Activated CD4-positive, alpha-beta memory T cell treated with anti-CD3 and anti-CD28 coated beads, Interleukin-2, amount 10 ng/mL, durations not matched to agents 7 days and 5 days (primary cell): ENCODE measurements around the gene SYT1. TPM values are rescaled to one million over a fixed set of nuclear protein-coding genes. Genes with fewer than 3 reads are reported as not detected.

Source experiments
- CTCF ChIA-PET: fragments of 350-600 bp; sonication (Branson Sonifier 250); formaldehyde crosslinking; loops from one replicate; lab custom pipeline; 2021; ENCODE audit warnings: antibody characterized with exemption, inconsistent platforms; lab: Charles Lee
- POLR2A ChIA-PET: fragments of 350-600 bp; sonication (Branson Sonifier 250); formaldehyde crosslinking; loops from one replicate; lab custom pipeline; 2021; ENCODE audit warnings: antibody characterized with exemption; lab: Charles Lee
- DNase-seq: peaks from one replicate; pipeline ENCODE4 v3.0.0-alpha.2; 2020
- H3K27ac Mint-ChIP-seq: one replicate; pipeline ENCODE4 v1.8.0; 2021; ENCODE audit warnings: mild to moderate bottlenecking, mixed read lengths
- H3K27me3 Mint-ChIP-seq: one replicate; pipeline ENCODE4 v1.8.0; 2021; ENCODE audit warnings: mixed read lengths
- H3K36me3 Mint-ChIP-seq: one replicate; pipeline ENCODE4 v1.8.0; 2021; ENCODE audit warnings: low read depth, mixed read lengths
- H3K4me1 Mint-ChIP-seq: one replicate; pipeline ENCODE4 v1.8.0; 2021; ENCODE audit warnings: mixed read lengths
- H3K4me3 Mint-ChIP-seq: one replicate; pipeline ENCODE4 v1.8.0; 2021; ENCODE audit warnings: mild to moderate bottlenecking, mixed read lengths
- H3K9me3 Mint-ChIP-seq: one replicate; pipeline ENCODE4 v1.8.0; 2021; ENCODE audit warnings: mixed read lengths
- total RNA-seq, 2 experiments: library from RNA; stranded (reverse); gene quantifications; one replicate each; pipeline ENCODE4 v1.2.3, GENCODE V29; 2021

The SYT1 gene
- total RNA-seq, 2 experiments from 2014 or later = not detected

GRCh38 chr12:79252358-79253075 lies 387.9 kb downstream of the SYT1 start:
- Mint-ChIP-seq H3K27ac (no peak overlapping the region), H3K4me1 (no peaks in the 10 kb centered on the region), H3K36me3 (no peaks in the 10 kb centered on the region), H3K9me3 (peaks cover 11% of the 10 kb centered on the region), H3K4me3 (no peak overlapping the region), H3K27me3 (no peaks in the 10 kb centered on the region)
- ChIA-PET POLR2A (no interaction called here), CTCF (no interaction called here)
- DNase-seq = no peak

- CTCF ChIA-PET = no interaction called here
- peaks cover 8% of the 10 kb centered on the region for H3K9me3 Mint-ChIP-seq
- H3K4me1 Mint-ChIP-seq = no peaks in the 10 kb centered on the region
- DNase-seq = no peak
- no peaks in the 10 kb centered on the region for H3K36me3 Mint-ChIP-seq
- POLR2A ChIA-PET = no interaction called here
- H3K27ac Mint-ChIP-seq = no peak overlapping the region
- H3K4me3 Mint-ChIP-seq = no peak overlapping the region
- no peaks in the 10 kb centered on the region for H3K27me3 Mint-ChIP-seq
These were observed 390.7 kb downstream of the SYT1 start for GRCh38 chr12:79255288-79255687.

- Mint-ChIP-seq H3K4me1 (no peaks in the 10 kb centered on the region), H3K4me3 (no peak overlapping the region), H3K9me3 (peaks cover 4% of the 10 kb centered on the region), H3K36me3 (no peaks in the 10 kb centered on the region), H3K27me3 (no peaks in the 10 kb centered on the region), H3K27ac (no peak overlapping the region)
- POLR2A ChIA-PET = no interaction called here
- CTCF ChIA-PET = no interaction called here
- no peak for DNase-seq
These were observed 396.3 kb downstream of the SYT1 start for GRCh38 chr12:79260923-79261322.

- H3K36me3 Mint-ChIP-seq = no peaks in the 10 kb centered on the region
- ChIA-PET POLR2A (no interaction called here), CTCF (no interaction called here)
- H3K27me3 Mint-ChIP-seq = no peaks in the 10 kb centered on the region
- H3K27ac Mint-ChIP-seq = no peak overlapping the region
- peaks cover 2% of the 10 kb centered on the region for H3K9me3 Mint-ChIP-seq
- H3K4me1 Mint-ChIP-seq = no peaks in the 10 kb centered on the region
- no peak overlapping the region for H3K4me3 Mint-ChIP-seq
- DNase-seq = no peak
These were observed 398.4 kb downstream of the SYT1 start for GRCh38 chr12:79262938-79263337.

- H3K27me3 Mint-ChIP-seq = no peaks in the 10 kb centered on the region
- ChIA-PET CTCF (no interaction called here), POLR2A (no interaction called here)
- H3K9me3 Mint-ChIP-seq = peaks cover 3% of the 10 kb centered on the region
- no peak overlapping the region for H3K27ac Mint-ChIP-seq
- no peak for DNase-seq
- H3K4me3 Mint-ChIP-seq = no peak overlapping the region
- no peaks in the 10 kb centered on the region for H3K4me1 Mint-ChIP-seq
- H3K36me3 Mint-ChIP-seq = no peaks in the 10 kb centered on the region
These were observed 402.0 kb downstream of the SYT1 start for GRCh38 chr12:79266343-79267144.

- no peaks in the 10 kb centered on the region for H3K4me1 Mint-ChIP-seq
- ChIA-PET CTCF (no interaction called here), POLR2A (no interaction called here)
- H3K27me3 Mint-ChIP-seq = no peaks in the 10 kb centered on the region
- DNase-seq = no peak
- H3K9me3 Mint-ChIP-seq = peaks cover 3% of the 10 kb centered on the region
- H3K36me3 Mint-ChIP-seq = no peaks in the 10 kb centered on the region
- no peak overlapping the region for H3K4me3 Mint-ChIP-seq
- H3K27ac Mint-ChIP-seq = no peak overlapping the region
These were observed 403.0 kb downstream of the SYT1 start for GRCh38 chr12:79267580-79267979.

DNA sequence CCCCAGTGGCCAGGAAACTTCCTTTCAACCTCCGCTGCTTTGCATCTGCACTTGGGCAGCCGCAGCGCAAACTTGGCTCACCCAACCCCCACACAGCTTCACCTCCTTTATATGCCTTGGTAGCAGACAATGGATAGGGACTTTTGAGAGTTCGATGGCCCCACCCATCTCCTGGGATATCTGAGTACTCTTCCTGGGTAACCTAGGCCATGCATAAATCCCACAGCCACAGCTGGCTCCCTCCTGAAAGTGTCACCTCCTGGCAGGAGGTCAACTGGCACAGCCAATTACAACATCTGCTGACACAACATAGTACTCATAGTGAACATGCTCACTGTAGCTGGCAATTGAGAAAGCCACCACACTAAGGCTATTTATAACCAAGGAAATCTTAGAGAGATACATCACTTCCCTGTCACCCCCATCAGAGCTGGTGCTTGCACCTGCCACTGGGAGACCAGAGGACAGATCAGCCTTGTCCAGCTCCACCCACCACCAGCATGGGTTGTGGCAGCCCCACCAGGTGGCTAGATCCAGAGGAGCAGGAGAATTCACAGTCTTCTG lies 410.0 kb downstream of the SYT1 start:
- peaks cover 7% of the 10 kb centered on the region for H3K9me3 Mint-ChIP-seq
- POLR2A ChIA-PET = no interaction called here
- no peaks in the 10 kb centered on the region for H3K36me3 Mint-ChIP-seq
- DNase-seq = no peak
- CTCF ChIA-PET = no interaction called here
- H3K27ac Mint-ChIP-seq = no peak overlapping the region
- no peaks in the 10 kb centered on the region for H3K4me1 Mint-ChIP-seq
- no peak overlapping the region for H3K4me3 Mint-ChIP-seq
- no peaks in the 10 kb centered on the region for H3K27me3 Mint-ChIP-seq

GRCh38 chr12:79275631-79276030 lies 411.1 kb downstream of the SYT1 start:
- no peak overlapping the region for H3K4me3 Mint-ChIP-seq

GRCh38 chr12:79283364-79283763 lies 418.8 kb downstream of the SYT1 start:
- Mint-ChIP-seq H3K36me3 (no peaks in the 10 kb centered on the region), H3K4me3 (no peak overlapping the region), H3K4me1 (no peaks in the 10 kb centered on the region), H3K27me3 (no peaks in the 10 kb centered on the region), H3K9me3 (peaks cover under 1% of the 10 kb centered on the region), H3K27ac (no peak overlapping the region)
- DNase-seq = no peak
- ChIA-PET POLR2A (no interaction called here), CTCF (no interaction called here)

More at GRCh38 chr12:79275631-79276030, 411.1 kb downstream of the SYT1 start:
- Mint-ChIP-seq H3K4me1 (no peaks in the 10 kb centered on the region), H3K36me3 (no peaks in the 10 kb centered on the region), H3K27ac (no peak overlapping the region), H3K9me3 (peaks cover 7% of the 10 kb centered on the region), H3K27me3 (no peaks in the 10 kb centered on the region)
- ChIA-PET CTCF (no interaction called here), POLR2A (no interaction called here)
- DNase-seq = no peak

DNA sequence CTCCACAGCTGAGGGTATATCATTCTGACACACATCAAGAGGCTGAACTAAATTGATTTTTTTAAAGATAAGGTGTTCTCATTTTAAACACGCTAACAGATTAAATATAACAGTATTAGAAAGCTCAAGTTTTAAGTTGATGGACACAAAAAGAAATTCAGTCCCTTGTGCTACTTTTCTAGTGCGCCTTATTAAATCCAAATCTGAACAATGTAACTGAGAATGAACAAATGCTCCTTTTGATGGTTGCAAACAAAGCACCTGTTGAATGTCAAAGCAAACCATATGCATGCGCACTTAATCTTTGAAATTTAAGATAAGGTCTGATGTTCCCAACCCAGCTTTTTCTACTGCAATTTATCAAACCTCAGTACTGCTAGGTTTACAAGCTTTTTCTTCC lies 424.3 kb downstream of the SYT1 start:
- no peaks in the 10 kb centered on the region for H3K36me3 Mint-ChIP-seq
- no peaks in the 10 kb centered on the region for H3K27me3 Mint-ChIP-seq
- peaks cover 7% of the 10 kb centered on the region for H3K9me3 Mint-ChIP-seq
- POLR2A ChIA-PET = no interaction called here
- DNase-seq = no peak
- no peaks in the 10 kb centered on the region for H3K4me1 Mint-ChIP-seq
- CTCF ChIA-PET = no interaction called here
- H3K4me3 Mint-ChIP-seq = no peak overlapping the region
- H3K27ac Mint-ChIP-seq = no peak overlapping the region

GRCh38 chr12:79291711-79292110 lies 427.1 kb downstream of the SYT1 start:
- DNase-seq = no peak
- ChIA-PET POLR2A (no interaction called here), CTCF (no interaction called here)
- no peaks in the 10 kb centered on the region for H3K36me3 Mint-ChIP-seq
- no peak overlapping the region for H3K4me3 Mint-ChIP-seq
- H3K27ac Mint-ChIP-seq = no peak overlapping the region
- H3K4me1 Mint-ChIP-seq = no peaks in the 10 kb centered on the region
- H3K9me3 Mint-ChIP-seq = peaks cover 7% of the 10 kb centered on the region
- H3K27me3 Mint-ChIP-seq = no peaks in the 10 kb centered on the region

DNA sequence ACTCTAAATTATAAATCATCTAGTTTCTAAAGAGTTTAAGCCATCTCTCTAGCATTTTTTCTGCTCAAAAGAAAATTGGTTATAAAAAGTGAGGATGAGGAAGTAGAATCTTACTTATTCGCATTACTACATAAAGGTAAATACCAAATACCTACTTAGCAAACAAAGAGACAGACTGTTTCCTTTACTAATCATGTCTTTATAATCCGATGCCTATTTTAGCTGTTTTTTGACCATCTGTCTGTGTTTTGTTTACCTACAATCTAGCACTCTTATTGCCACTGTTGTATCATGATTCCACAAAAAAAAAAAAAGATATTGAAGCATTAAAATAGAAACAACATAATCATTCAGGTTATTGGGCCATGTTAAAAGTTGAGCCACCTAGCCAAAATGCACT lies 430.0 kb downstream of the SYT1 start:
- H3K27ac Mint-ChIP-seq = no peak overlapping the region
- no peaks in the 10 kb centered on the region for H3K4me1 Mint-ChIP-seq
- POLR2A ChIA-PET = no interaction called here
- no peak for DNase-seq
- CTCF ChIA-PET = no interaction called here
- no peaks in the 10 kb centered on the region for H3K36me3 Mint-ChIP-seq
- no peak overlapping the region for H3K4me3 Mint-ChIP-seq
- peaks cover 7% of the 10 kb centered on the region for H3K9me3 Mint-ChIP-seq
- no peaks in the 10 kb centered on the region for H3K27me3 Mint-ChIP-seq

- H3K27me3 Mint-ChIP-seq = no peaks in the 10 kb centered on the region
- DNase-seq = no peak
- peaks cover 5% of the 10 kb centered on the region for H3K9me3 Mint-ChIP-seq
- ChIA-PET POLR2A (no interaction called here), CTCF (no interaction called here)
- no peaks in the 10 kb centered on the region for H3K36me3 Mint-ChIP-seq
- H3K4me1 Mint-ChIP-seq = no peaks in the 10 kb centered on the region
- H3K4me3 Mint-ChIP-seq = no peak overlapping the region
- no peak overlapping the region for H3K27ac Mint-ChIP-seq
These were observed 431.0 kb downstream of the SYT1 start for GRCh38 chr12:79295572-79295971.
